AG04449 (cell line): ENCODE measurements around the gene PMM2.

ENCODE experiments used
- CTCF ChIA-PET: fragments of 350-600 bp; formaldehyde crosslinking; extraction: SDS; loops from one replicate; lab custom pipeline; 2021; ENCODE audit warnings: antibody characterized with exemption; lab: Yijun Ruan, JAX
- POLR2A ChIA-PET: fragments of 400-600, 350-600 bp; formaldehyde crosslinking; extraction: SDS; loops from one replicate; lab custom pipeline; 2020; ENCODE audit warnings: antibody characterized with exemption, inconsistent platforms; lab: Yijun Ruan, JAX
- DNase-seq: peaks from one replicate; pipeline ENCODE4 v3.0.0-alpha.2; 2010; ENCODE audit warnings: low read depth, low spot score
- H3K4me3 ChIP-seq: 2 replicates; pipeline ENCODE4 v1.5.1; 2011; ENCODE audit warnings: low read depth, mild to moderate bottlenecking, control low read depth, low read length
- CTCF ChIP-seq: IDR thresholded peaks from one replicate; pipeline ENCODE4 v1.5.1; 2011; ENCODE audit warnings: mild to moderate bottlenecking, moderate library complexity, low read length, control low read depth, inconsistent platforms; ENCODE audit not compliant: insufficient read depth; ENCODE audit errors: missing control alignments

Gene PMM2

GRCh38 chr16:8882725-8883377 lies 85.2 kb downstream of the PMM2 start:
- no peak for TF ChIP-seq CTCF
- CTCF ChIA-PET = interaction anchor here (1.1 to 8.9 kb wide), 7 partner anchors 9 to 316 kb away, joined by 3 to 132 read pairs (median 6); no protein-coding TSS in a partner anchor
- DNase-seq = no peak
- POLR2A ChIA-PET = interaction anchor here (0.6 kb wide), 1 partner anchor 195 kb away, joined by 4 read pairs; no protein-coding TSS in a partner anchor
- H3K4me3 ChIP-seq = no peak overlapping the region

DNA sequence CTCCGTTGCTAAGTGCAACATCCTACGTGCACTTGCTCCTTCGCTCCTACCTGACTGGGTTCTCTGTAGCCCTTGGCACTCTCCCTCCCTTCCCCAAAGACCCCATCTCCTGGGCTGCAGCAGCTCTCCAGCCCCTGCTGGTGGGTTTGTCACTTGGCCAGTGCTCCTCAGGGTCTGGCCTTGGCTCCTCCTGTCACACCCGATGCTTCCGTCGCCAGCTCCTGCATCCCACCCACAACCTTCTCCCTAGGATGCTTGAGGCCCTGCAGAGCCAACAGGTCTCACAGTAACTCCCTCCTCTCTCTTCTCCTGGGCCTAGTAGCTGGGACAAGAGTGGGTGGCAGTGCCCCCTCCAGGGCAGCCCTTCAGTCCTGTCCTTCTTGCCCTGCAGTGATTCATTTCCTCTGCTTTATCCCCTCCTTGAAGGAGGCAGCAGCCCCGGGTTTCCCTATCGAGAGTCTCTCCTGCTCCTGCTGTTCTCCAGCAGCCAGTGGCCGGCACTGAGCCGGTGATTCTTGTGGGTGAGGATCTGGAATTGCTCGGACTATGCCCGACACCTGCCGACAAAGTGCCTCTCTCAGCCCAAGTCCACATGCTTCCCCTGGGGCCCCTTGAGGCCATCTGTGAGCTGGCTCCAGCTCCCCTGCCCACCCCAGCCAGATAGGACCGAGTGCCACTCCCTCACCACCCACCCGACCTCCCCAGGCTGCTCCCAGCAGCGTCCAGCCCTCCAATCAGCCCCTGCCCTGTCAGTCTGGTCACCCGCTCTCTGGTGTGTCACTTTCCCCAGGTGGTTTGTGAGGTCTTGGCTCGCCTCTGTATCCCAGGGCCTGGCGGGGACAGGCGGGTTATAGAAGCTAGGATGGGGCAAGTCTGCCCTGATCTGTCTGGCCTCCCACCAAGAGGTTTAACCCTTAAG lies 88.3 kb downstream of the PMM2 start:
- CTCF ChIA-PET = interaction anchor here (1.1 to 8.9 kb wide), 5 partner anchors 18 to 318 kb away, joined by 3 to 44 read pairs (median 3); no protein-coding TSS in a partner anchor
- no peak overlapping the region for H3K4me3 ChIP-seq
- peak; percentile 6 for TF ChIP-seq CTCF
- no peak for DNase-seq
- POLR2A ChIA-PET = no interaction called here

GRCh38 chr16:8886593-8887430 lies 89.2 kb downstream of the PMM2 start:
- no peak for TF ChIP-seq CTCF
- no peak for DNase-seq
- POLR2A ChIA-PET = no interaction called here
- no peak overlapping the region for H3K4me3 ChIP-seq
- CTCF ChIA-PET = interaction anchor here (1.2 to 8.9 kb wide), 5 partner anchors 7 to 319 kb away, joined by 3 to 44 read pairs (median 13); no protein-coding TSS in a partner anchor

DNA sequence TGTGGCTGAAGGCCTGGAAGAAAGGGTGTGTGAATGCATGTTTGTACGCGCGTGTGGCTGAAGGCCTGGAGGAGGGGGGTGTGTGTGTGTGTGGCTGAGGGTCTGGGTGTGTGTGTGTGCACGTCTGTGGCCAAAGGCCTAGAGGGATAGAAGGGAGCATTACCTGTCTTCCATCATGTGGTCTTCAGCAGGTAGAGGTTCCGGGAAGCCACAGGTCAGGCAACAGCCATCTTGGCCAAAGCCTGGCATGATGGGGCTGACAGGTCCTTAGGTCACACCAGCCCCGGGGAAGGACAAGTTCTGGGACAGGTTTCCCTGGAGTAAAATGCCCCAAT lies 89.8 kb downstream of the PMM2 start:
- H3K4me3 ChIP-seq = no peak overlapping the region
- CTCF ChIA-PET = interaction anchor here (3.0 to 3.7 kb wide), 2 partner anchors 8 to 121 kb away, joined by 13 to 21 read pairs; no protein-coding TSS in a partner anchor
- POLR2A ChIA-PET = no interaction called here
- no peak for TF ChIP-seq CTCF
- DNase-seq = no peak

- CTCF ChIA-PET = interaction anchor here (3.0 to 3.7 kb wide), 2 partner anchors 9 to 121 kb away, joined by 13 to 21 read pairs; no protein-coding TSS in a partner anchor
- POLR2A ChIA-PET = no interaction called here
Measured at GRCh38 chr16:8887952-8888560, 90.4 kb downstream of the PMM2 start.

More at GRCh38 chr16:8887952-8888560, 90.4 kb downstream of the PMM2 start:
- TF ChIP-seq CTCF = no peak
- no peak overlapping the region for H3K4me3 ChIP-seq
- DNase-seq = no peak
